ENCODE measurements around the gene HRH3.

Gene HRH3

GRCh38 chr20:62197311-62197710 lies 22.8 kb downstream of the HRH3 start:
- no peak for TF ChIP-seq FOXM1 (IDR thresholded peaks at IDR 0.05; ENCODE audit: borderline replicate concordance, low read depth)
- no peak for TF ChIP-seq MAX (IDR thresholded peaks at IDR 0.05)
- TF ChIP-seq ZBTB7A (IDR thresholded peaks at IDR 0.05; ENCODE audit: low read depth): no peak

DNA sequence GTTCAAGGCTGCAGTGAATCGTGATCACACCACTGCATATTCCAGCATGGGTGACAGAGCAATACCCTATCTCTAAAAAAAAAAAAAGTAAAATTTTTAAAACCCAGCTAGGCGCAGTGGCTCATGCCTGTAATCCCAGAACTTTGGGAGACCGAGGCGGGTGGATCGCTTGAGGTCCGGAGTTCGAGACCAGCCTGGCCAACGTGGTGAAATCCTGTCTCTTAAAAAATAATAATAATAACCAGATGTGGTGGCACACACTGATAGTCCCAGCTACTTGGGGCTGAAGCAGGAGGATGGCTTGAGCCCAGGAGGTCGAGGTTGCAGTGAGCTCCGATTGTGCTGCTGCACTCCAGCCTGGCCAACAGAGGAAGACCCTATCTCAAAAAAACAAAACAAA lies 23.8 kb downstream of the HRH3 start:
- TF ChIP-seq TEAD4 (IDR thresholded peaks at IDR 0.05) (no peak), YY1 (IDR thresholded peaks at IDR 0.05; ENCODE audit: low read depth) (no peak), TCF12 (IDR thresholded peaks at IDR 0.05; ENCODE audit: low read depth) (no peak), CREB1 (IDR thresholded peaks at IDR 0.05; ENCODE audit: low read depth) (no peak), USF1 (IDR thresholded peaks at IDR 0.05) (no peak), EP300 (IDR thresholded peaks at IDR 0.05; ENCODE audit: borderline replicate concordance) (no peak), TAF1 (IDR thresholded peaks at IDR 0.05; ENCODE audit: low read depth) (no peak), RAD21 (IDR thresholded peaks at IDR 0.05; ENCODE audit: low read depth) (no peak), MAX (IDR thresholded peaks at IDR 0.05) (no peak), FOXM1 (IDR thresholded peaks at IDR 0.05; ENCODE audit: borderline replicate concordance, low read depth) (no peak), EGR1 (IDR thresholded peaks at IDR 0.05) (no peak), ZBTB7A (IDR thresholded peaks at IDR 0.05; ENCODE audit: low read depth) (no peak)
- TF ChIP-seq, protein P1, sequence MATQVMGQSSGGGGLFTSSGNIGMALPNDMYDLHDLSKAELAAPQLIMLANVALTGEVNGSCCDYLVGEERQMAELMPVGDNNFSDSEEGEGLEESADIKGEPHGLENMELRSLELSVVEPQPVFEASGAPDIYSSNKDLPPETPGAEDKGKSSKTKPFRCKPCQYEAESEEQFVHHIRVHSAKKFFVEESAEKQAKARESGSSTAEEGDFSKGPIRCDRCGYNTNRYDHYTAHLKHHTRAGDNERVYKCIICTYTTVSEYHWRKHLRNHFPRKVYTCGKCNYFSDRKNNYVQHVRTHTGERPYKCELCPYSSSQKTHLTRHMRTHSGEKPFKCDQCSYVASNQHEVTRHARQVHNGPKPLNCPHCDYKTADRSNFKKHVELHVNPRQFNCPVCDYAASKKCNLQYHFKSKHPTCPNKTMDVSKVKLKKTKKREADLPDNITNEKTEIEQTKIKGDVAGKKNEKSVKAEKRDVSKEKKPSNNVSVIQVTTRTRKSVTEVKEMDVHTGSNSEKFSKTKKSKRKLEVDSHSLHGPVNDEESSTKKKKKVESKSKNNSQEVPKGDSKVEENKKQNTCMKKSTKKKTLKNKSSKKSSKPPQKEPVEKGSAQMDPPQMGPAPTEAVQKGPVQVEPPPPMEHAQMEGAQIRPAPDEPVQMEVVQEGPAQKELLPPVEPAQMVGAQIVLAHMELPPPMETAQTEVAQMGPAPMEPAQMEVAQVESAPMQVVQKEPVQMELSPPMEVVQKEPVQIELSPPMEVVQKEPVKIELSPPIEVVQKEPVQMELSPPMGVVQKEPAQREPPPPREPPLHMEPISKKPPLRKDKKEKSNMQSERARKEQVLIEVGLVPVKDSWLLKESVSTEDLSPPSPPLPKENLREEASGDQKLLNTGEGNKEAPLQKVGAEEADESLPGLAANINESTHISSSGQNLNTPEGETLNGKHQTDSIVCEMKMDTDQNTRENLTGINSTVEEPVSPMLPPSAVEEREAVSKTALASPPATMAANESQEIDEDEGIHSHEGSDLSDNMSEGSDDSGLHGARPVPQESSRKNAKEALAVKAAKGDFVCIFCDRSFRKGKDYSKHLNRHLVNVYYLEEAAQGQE (IDR thresholded peaks at IDR 0.05; ENCODE audit: low read depth): no peak

GRCh38 chr20:62195736-62196135 lies 24.3 kb downstream of the HRH3 start:
- TF ChIP-seq EGR1 (IDR thresholded peaks at IDR 0.05): no peak
- TF ChIP-seq, protein P1 (IDR thresholded peaks at IDR 0.05; ENCODE audit: low read depth): no peak
- no peak for TF ChIP-seq ZBTB7A (IDR thresholded peaks at IDR 0.05; ENCODE audit: low read depth)
- TF ChIP-seq MAX (IDR thresholded peaks at IDR 0.05): no peak
- no peak for TF ChIP-seq TCF12 (IDR thresholded peaks at IDR 0.05; ENCODE audit: low read depth)
- TF ChIP-seq TAF1 (IDR thresholded peaks at IDR 0.05; ENCODE audit: low read depth): no peak
- TF ChIP-seq NFIC (IDR thresholded peaks at IDR 0.05): no peak
- TF ChIP-seq FOXM1 (IDR thresholded peaks at IDR 0.05; ENCODE audit: borderline replicate concordance, low read depth): no peak
- no peak for TF ChIP-seq USF1 (IDR thresholded peaks at IDR 0.05)
- no peak for TF ChIP-seq YY1 (IDR thresholded peaks at IDR 0.05; ENCODE audit: low read depth)
- no peak for TF ChIP-seq CREB1 (IDR thresholded peaks at IDR 0.05; ENCODE audit: low read depth)
- no peak for TF ChIP-seq EP300 (IDR thresholded peaks at IDR 0.05; ENCODE audit: borderline replicate concordance)
- no peak for TF ChIP-seq TEAD4 (IDR thresholded peaks at IDR 0.05)
- TF ChIP-seq RAD21 (IDR thresholded peaks at IDR 0.05; ENCODE audit: low read depth): no peak
- TF ChIP-seq CEBPB (IDR thresholded peaks at IDR 0.05): no peak

DNA sequence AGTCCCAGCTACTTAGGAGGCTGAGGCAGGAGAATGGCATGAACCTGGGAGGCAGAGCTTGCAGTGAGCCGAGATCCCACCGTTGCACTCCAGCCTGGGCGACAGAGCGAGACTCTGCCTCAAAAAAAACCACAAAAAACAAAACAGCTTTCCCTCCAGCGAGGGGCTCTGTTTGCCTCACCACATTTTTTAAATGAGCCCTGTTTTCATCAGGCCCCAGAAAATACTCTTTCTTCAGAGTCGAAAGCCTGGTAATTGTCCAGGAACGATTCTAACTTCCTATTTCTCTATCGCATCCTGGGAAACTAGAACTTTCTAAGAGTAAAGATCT lies 25.0 kb downstream of the HRH3 start:
- TF ChIP-seq FOXM1 (IDR thresholded peaks at IDR 0.05; ENCODE audit: borderline replicate concordance, low read depth) (no peak), RAD21 (IDR thresholded peaks at IDR 0.05; ENCODE audit: low read depth) (no peak), YY1 (IDR thresholded peaks at IDR 0.05; ENCODE audit: low read depth) (no peak)

GRCh38 chr20:62193079-62194025 lies 26.7 kb downstream of the HRH3 start:
- TF ChIP-seq CREB1 (IDR thresholded peaks at IDR 0.05; ENCODE audit: low read depth) (no peak), MAX (IDR thresholded peaks at IDR 0.05) (no peak), YY1 (IDR thresholded peaks at IDR 0.05; ENCODE audit: low read depth) (no peak), TAF1 (IDR thresholded peaks at IDR 0.05; ENCODE audit: low read depth) (no peak), FOXM1 (IDR thresholded peaks at IDR 0.05; ENCODE audit: borderline replicate concordance, low read depth) (no peak), NFIC (IDR thresholded peaks at IDR 0.05) (no peak), TCF12 (IDR thresholded peaks at IDR 0.05; ENCODE audit: low read depth) (no peak), ZBTB7A (IDR thresholded peaks at IDR 0.05; ENCODE audit: low read depth) (no peak), USF1 (IDR thresholded peaks at IDR 0.05) (no peak), RAD21 (IDR thresholded peaks at IDR 0.05; ENCODE audit: low read depth) (no peak), CEBPB (IDR thresholded peaks at IDR 0.05) (no peak), TEAD4 (IDR thresholded peaks at IDR 0.05) (no peak)

Data from Ishikawa (cell line).